ENCODE data around the gene DNAJC25.

DNA sequence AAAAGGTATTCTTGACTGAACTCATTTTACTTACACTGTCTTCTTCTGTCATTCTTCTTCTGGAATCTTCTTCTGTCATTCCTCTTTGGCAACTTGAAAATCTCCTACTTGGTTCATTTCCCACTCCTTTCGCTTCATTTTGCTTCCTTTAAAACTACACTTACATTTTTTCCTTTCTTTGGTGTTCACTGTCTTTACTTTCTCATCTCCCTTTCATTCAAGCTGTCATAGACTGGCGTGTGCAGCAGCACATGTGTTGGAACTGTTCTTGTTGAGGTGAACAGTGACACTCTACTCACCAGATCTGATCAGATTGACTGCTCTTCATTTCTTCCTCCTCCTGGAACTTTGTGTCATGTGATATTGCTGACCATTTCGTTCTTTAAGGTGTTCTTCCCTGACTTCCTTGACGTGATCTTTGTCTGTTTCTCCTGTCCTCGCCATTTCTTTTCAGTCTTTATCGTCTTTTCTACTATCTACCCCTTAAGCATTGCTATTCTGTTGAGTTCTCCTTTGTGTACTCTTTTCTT lies 6.4 kb downstream of the DNAJC25 start:
- TF ChIP-seq, protein P1, sequence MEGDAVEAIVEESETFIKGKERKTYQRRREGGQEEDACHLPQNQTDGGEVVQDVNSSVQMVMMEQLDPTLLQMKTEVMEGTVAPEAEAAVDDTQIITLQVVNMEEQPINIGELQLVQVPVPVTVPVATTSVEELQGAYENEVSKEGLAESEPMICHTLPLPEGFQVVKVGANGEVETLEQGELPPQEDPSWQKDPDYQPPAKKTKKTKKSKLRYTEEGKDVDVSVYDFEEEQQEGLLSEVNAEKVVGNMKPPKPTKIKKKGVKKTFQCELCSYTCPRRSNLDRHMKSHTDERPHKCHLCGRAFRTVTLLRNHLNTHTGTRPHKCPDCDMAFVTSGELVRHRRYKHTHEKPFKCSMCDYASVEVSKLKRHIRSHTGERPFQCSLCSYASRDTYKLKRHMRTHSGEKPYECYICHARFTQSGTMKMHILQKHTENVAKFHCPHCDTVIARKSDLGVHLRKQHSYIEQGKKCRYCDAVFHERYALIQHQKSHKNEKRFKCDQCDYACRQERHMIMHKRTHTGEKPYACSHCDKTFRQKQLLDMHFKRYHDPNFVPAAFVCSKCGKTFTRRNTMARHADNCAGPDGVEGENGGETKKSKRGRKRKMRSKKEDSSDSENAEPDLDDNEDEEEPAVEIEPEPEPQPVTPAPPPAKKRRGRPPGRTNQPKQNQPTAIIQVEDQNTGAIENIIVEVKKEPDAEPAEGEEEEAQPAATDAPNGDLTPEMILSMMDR (IDR thresholded peaks at IDR 0.05) = no peak
- TF ChIP-seq POLR2A (IDR thresholded peaks at IDR 0.05) = no peak
